ENCODE data around the gene IL19.
"Not testable (repeated sequence)": the region's sequence is repeated elsewhere in the genome, so short reads cannot be mapped to it uniquely, and the experiment has no call there.

Gene IL19

DNA sequence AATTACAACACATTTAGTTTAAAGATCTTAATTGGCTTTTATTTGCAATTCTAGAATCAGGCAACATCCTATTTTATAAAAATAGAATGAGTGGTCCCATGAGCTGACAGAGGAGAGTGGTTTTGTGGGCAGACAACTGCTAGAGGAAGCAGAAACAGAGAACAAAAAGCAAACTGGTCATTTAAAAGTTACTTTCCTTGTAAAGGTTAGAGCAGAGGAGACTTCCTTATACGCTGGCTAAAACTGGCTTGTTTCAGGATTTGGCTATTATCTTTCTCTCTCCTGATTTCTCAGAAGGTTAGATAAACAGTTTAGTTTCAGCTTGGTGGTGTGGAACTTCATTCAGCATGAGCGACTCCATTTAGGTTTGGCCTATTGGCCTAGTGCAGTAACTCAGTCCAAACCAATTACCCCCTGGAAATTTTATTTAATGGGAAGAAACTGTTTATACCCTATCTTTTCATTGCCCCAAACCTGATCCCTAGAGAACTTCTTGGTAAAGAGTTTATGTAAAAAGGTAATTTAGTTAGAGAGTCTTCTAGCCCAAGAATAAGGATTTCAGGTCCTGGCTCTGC lies 62.6 kb downstream of the IL19 start:
- no peak for DNase-seq (ENCODE audit: low read depth)

GRCh38 chr1:206833801-206834200 lies 63.2 kb downstream of the IL19 start:
- DNase-seq (ENCODE audit: low read depth), result no peak

- DNase-seq (ENCODE audit: low read depth), result no peak
These were observed 63.6 kb downstream of the IL19 start for GRCh38 chr1:206834217-206834616.

DNA sequence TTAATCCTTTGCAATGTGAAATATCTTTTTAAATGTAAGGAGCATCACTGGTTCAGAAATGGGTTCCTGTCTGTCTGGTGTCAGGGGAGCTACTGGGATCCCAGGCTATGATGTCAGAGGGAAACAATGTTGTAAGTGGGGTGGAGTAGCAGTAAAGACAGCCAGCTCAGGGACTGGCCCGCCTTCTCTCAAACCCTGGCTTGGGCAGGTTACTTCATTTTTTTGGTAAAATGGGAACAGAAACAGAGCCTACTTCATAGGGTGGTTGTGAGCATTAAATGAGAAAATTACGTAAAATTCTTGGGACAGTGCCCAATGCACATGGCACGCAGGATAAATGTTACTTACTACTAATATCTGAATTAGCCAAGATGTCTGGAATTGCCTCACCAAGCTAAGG lies 64.1 kb downstream of the IL19 start:
- no peak for DNase-seq (ENCODE audit: low read depth)

DNA sequence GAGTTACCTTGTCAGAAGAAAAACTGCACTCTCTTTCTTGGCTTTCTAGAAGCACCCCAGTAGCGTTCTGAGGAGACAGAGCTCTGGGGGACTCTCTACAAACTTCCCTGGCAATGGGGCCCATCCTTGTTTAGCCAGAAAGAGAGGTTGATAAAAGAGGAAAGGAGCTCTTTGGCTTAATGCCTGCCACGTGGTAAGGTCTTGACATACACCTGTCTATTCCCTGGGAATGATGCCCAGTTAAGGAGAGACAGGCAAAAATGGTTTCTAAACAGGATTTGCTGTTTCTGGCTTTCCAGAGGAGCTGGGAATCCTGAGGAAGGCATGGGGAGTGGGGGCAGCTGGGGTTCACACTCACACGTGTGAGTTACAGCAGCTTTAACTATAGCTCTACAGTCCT lies 64.6 kb downstream of the IL19 start:
- no peak for DNase-seq (ENCODE audit: low read depth)

GRCh38 chr1:206836111-206836510 lies 65.5 kb downstream of the IL19 start:
- no peak for DNase-seq (ENCODE audit: low read depth)

- no peak for DNase-seq (ENCODE audit: low read depth)
These were observed 68.5 kb downstream of the IL19 start for GRCh38 chr1:206839006-206839560.

DNA sequence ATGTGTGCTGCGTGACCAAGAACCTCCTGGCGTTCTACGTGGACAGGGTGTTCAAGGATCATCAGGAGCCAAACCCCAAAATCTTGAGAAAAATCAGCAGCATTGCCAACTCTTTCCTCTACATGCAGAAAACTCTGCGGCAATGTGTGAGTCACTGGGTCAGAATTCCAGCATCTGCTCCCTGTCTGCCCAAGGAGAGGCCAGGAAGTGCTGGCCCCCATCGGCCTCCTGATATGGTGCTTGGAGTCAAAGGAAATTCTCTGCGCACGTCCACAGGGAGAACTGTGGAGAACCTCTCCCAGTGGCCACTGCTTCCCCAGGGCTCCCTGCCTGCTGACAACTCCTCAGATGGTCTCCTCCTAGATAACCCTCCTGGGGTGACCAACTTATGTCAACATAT lies 69.3 kb downstream of the IL19 start:
- no peak for DNase-seq (ENCODE audit: low read depth)

DNA sequence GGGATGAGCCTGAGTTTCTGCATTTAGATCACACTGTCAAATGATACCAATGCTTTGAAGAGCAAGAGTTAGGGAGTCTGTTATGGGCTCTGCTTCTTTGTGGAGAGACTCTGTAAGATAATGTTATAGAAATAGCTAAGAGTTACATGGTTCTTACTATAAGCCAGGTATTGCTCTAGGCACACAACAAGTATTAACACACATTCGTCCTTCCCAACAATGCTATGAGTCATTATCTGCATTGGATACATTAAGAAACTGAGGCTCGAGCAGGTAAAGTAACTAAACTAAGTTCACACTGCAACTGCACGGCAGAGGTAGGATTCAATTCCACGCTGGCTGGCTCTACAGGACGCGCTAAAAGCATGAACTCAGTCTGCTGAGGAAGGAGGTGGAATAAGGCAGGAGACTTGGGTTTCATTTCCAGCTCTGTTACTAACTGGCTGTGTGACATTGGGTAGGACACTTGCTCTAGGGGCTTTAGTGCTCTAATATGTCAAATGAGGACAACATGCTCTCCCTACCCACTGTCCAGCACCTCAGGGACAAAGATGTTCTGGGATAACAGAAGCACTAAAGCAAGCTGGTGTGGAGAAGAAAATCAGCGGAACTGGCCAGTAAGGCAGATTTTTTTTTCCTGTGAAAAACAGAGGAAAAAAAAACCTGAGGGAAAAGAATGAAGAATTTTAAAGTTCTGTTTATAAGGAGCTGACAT lies 71.2 kb downstream of the IL19 start:
- no peak for DNase-seq (ENCODE audit: low read depth)

- no peak for DNase-seq (ENCODE audit: low read depth)
These were observed 72.3 kb downstream of the IL19 start for GRCh38 chr1:206842854-206843253.

GRCh38 chr1:206843626-206844025 lies 73.1 kb downstream of the IL19 start:
- DNase-seq (ENCODE audit: low read depth), result no peak

DNA sequence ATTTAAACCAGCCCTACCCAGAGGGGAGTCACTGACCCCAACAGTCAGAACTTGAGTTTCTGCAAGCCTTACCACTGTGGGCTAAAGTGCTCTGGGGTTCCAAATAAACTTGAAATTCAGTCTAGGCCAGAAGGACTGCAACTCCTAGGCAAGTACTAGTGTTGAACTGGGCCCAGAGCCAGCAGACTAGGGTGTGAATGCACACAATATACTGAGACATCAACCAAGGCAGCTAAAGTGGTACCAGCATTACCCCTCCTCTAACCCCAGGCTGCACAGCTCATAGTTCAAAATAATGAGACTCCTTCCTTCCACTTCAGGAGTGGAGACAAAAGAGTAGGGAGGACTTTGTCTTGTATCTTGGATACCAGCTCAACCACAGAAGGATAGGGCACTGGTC lies 75.9 kb downstream of the IL19 start:
- DNase-seq (ENCODE audit: low read depth), result no peak

GRCh38 chr1:206847337-206847834 lies 76.8 kb downstream of the IL19 start:
- no peak for DNase-seq (ENCODE audit: low read depth)

GRCh38 chr1:206847946-206848345 lies 77.4 kb downstream of the IL19 start:
- no peak for DNase-seq (ENCODE audit: low read depth)

DNA sequence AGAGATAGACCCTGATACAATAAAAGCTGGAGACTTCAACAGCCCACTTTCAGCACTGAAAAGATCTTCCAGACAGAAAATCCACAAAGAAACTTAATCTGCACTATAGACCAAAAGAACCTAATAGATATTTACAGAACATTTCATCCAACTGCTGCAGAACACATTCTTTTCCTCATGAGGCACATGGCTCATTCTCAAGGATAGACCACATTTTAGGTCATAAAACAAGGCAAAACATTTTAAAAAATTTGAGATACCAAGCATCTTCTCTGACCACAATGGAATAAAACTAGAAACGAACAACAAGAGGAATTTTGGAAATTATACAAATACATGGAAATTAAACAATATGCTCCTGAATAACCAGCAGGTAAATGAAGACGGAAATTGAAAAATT lies 79.8 kb downstream of the IL19 start:
- no peak for DNase-seq (ENCODE audit: low read depth)

GRCh38 chr1:206851341-206852010 lies 80.9 kb downstream of the IL19 start:
- DNase-seq (ENCODE audit: low read depth), result no peak

- DNase-seq (ENCODE audit: low read depth), result not testable (repeated sequence)
These were observed 82.1 kb downstream of the IL19 start for GRCh38 chr1:206852662-206853061.

DNA sequence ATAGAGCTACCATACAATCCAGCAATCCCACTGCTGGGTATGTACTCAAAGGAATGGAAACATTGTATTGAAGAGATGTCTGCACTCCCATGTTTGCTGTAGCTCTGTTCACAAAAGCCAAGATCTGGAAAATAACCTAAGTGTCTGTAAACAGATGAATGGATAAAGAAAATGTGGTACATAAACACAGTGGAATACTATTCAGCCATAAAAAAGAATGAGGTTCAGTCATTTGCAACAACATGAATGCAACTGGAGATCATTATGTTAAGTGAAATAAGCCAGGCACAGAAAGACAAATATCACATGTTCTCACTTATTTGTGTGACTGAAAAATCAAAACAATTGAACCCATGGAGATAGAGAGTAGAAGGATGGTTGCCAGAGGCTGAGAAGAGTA lies 83.1 kb downstream of the IL19 start:
- DNase-seq (ENCODE audit: low read depth), result not testable (repeated sequence)

DNA sequence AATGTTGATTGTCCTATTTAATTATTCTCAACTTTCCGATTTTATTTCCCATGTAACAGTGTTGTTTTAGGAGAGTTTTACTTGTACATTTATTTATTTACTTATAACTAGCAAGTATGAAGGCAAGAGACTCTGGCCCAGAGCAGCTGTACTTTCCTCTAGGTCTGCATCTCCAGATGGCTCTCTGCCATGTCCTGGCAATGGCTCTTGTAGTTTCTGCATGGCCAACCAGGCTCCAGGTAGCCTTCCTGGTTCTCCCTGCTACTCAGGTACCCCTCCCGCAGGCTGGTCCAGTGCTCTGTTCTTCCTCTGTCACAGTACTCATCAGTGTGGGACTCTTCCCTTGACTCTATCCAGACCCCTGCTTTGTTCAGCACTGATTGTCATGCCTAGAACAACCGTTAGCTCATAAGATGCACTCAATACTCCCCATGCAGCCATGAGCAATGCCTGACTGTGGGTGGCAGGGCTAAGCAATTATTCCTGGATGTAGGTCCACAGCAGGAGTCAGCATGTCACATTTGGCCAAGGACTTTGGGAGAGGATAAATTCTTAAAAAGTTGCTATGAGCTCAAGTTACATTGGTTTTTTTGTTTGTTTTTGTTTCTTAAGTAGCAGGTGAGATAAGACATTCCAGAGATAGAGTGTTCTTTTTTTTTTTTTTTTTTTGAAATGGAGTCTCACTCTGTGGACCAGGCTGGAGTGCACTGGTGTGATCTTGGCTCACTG lies 84.0 kb downstream of the IL19 start:
- DNase-seq (ENCODE audit: low read depth), result no peak

DNA sequence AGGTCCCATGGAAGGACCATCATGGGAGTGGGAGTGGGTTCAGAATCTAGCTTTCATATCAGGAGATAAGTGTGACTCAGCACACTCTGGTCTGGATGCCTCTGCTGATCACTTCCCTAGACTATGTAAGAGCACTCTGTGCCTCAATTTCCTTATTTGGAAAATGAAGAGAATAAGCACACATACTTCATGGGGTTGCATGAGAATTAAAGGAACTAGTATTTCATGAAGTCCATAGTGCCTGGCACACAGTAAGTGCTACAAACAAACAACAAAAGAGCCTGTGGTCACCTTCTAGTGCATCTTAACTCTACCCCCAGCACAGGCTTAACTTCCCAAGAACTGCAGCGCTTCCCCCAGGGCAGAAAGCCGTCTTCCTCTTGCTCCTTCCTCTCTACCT lies 85.3 kb downstream of the IL19 start:
- DNase-seq (ENCODE audit: low read depth), result no peak

GRCh38 chr1:206856674-206857464 lies 86.3 kb downstream of the IL19 start:
- DNase-seq (ENCODE audit: low read depth), result no peak

Data from activated T-helper 9 cell treated with anti-CD3 and anti-CD28 coated beads, Interleukin-2, amount 50 U/mL, for 16 hours (primary cell).